Non-pigmented ciliary epithelial cell (primary cell): Measurements from ENCODE around the gene CHSY3.
A peak's percentile ranks its signal among the peaks of the same experiment; 100 is the strongest.
"Not testable (repeated sequence)": the region's sequence is repeated elsewhere in the genome, so short reads cannot be mapped to it uniquely, and the experiment has no call there.

Experiments used
- DNase-seq: peaks from one replicate; pipeline ENCODE4 v3.0.0-alpha.2; 2010; ENCODE audit warnings: low read depth

The CHSY3 gene

GRCh38 chr5:130164966-130165365, 260.7 kb downstream of the CHSY3 start:
- DNase-seq: no peak

GRCh38 chr5:130166839-130167490, 262.7 kb downstream of the CHSY3 start:
- no peak for DNase-seq

- DNase-seq: no peak
These were observed 263.9 kb downstream of the CHSY3 start for GRCh38 chr5:130168211-130168610.

- no peak for DNase-seq
These were observed 267.4 kb downstream of the CHSY3 start for GRCh38 chr5:130171699-130172098.

- no peak for DNase-seq
These were observed 278.9 kb downstream of the CHSY3 start for GRCh38 chr5:130183115-130183514.

GRCh38 chr5:130189961-130190360, 285.7 kb downstream of the CHSY3 start:
- no peak for DNase-seq

GRCh38 chr5:130198927-130199326, 294.7 kb downstream of the CHSY3 start:
- DNase-seq: no peak

- DNase-seq: no peak
These were observed 302.4 kb downstream of the CHSY3 start for GRCh38 chr5:130206686-130207085.

GRCh38 chr5:130213607-130214006, 309.3 kb downstream of the CHSY3 start:
- no peak for DNase-seq

- no peak for DNase-seq
These were observed 312.0 kb downstream of the CHSY3 start for GRCh38 chr5:130216286-130216685.

GRCh38 chr5:130222573-130222972, 318.3 kb downstream of the CHSY3 start:
- DNase-seq: peak; percentile 8

GRCh38 chr5:130226556-130226955, 322.3 kb downstream of the CHSY3 start:
- not testable (repeated sequence) for DNase-seq

GRCh38 chr5:130227699-130228098, 323.4 kb downstream of the CHSY3 start:
- no peak for DNase-seq

- no peak for DNase-seq
These were observed 327.5 kb downstream of the CHSY3 start for GRCh38 chr5:130231786-130232185.

GRCh38 chr5:130234816-130235215, 330.6 kb downstream of the CHSY3 start:
- DNase-seq: peak; percentile 4
